Measurements from ENCODE around the gene CFAP300.

Gene CFAP300

GRCh38 chr11:102079625-102080024 is 32.4 kb downstream of the CFAP300 start:
- no peak for DNase-seq

- no peak for DNase-seq
Measured at GRCh38 chr11:102081313-102081712, 34.1 kb downstream of the CFAP300 start.

- peak in 1 of 2 experiments; percentile 11 for DNase-seq
Measured at GRCh38 chr11:102085864-102086551, 38.8 kb downstream of the CFAP300 start.

GRCh38 chr11:102097186-102097585 is 49.9 kb downstream of the CFAP300 start:
- DNase-seq = no peak

- no peak for DNase-seq
Measured at GRCh38 chr11:102099755-102100154, 52.5 kb downstream of the CFAP300 start.

- no peak for DNase-seq
Measured at GRCh38 chr11:102108734-102109440, 61.6 kb downstream of the CFAP300 start.

- no peak for DNase-seq
Measured at GRCh38 chr11:102109896-102110760, 62.9 kb downstream of the CFAP300 start, which contains the start of gene YAP1. YAP1 (plus strand) TSS chr11:102110447; CDS start chr11:102110849, 402 bp downstream.

GRCh38 chr11:102110761-102111010 is 63.4 kb downstream of the CFAP300 start:
- no peak for DNase-seq

GRCh38 chr11:102111011-102111786 is 64.0 kb downstream of the CFAP300 start:
- no peak for DNase-seq

- no peak for DNase-seq
Measured at GRCh38 chr11:102111787-102112508, 64.7 kb downstream of the CFAP300 start.

- DNase-seq = no peak
Measured at GRCh38 chr11:102112509-102112821, 65.2 kb downstream of the CFAP300 start.

GRCh38 chr11:102114032-102114431 is 66.8 kb downstream of the CFAP300 start:
- DNase-seq = no peak

GRCh38 chr11:102115557-102115956 is 68.3 kb downstream of the CFAP300 start:
- no peak for DNase-seq

- no peak for DNase-seq
Measured at GRCh38 chr11:102116453-102117205, 69.4 kb downstream of the CFAP300 start.

- DNase-seq = no peak
Measured at GRCh38 chr11:102117472-102118113, 70.4 kb downstream of the CFAP300 start.

- DNase-seq = no peak
Measured at GRCh38 chr11:102118937-102119336, 71.7 kb downstream of the CFAP300 start.

GRCh38 chr11:102119997-102120396 is 72.8 kb downstream of the CFAP300 start:
- no peak for DNase-seq

GRCh38 chr11:102120437-102120973 is 73.3 kb downstream of the CFAP300 start:
- no peak for DNase-seq

GRCh38 chr11:102121329-102121728 is 74.1 kb downstream of the CFAP300 start:
- no peak for DNase-seq

All from NCI-H1930 (cell line).